PC-3 (cell line): Measurements from ENCODE around the gene MIPOL1.

Experiments used
- EZH2 ChIP-seq: fragments of 300-600 bp; sonication (generic); IDR thresholded peaks from one replicate; pipeline ENCODE4 v1.6.1; 2017; ENCODE audit warnings: antibody characterized with exemption, mild to moderate bottlenecking, low read length; ENCODE audit not compliant: unreplicated experiment
- EZH2phosphoT487 ChIP-seq: fragments of 300-600 bp; sonication (generic); IDR thresholded peaks from 2 replicates; pipeline ENCODE4 v1.6.1; 2018; ENCODE audit warnings: mild to moderate bottlenecking, antibody characterized with exemption, low read length, borderline replicate concordance
- TF ChIP-seq, protein P1 (sequence below): fragments of 300-600 bp; sonication (generic); conservative IDR thresholded peaks from 2 replicates; pipeline ENCODE4 v1.5.1; 2017; ENCODE audit warnings: antibody characterized with exemption, low read depth, mild to moderate bottlenecking, low read length

DNA sequence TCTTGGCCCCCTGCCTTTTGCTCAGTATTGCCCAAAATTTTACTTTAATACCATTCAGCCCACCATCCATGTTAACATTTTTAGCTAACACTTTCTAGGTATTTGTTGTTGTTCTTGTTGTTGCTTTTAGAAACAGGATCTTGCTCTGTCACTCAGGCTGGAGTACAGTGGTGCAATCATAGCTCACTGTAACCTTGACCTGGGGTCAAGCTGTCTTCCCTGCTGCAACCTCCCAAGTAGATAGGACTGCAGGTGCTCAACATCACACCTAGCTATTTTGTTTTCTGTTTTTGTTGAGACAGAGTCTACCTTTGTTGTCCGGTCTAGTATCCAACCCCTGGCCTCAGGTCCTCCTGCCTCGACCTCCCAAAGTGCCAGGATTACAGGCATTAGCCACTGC is 4.0 kb downstream of the MIPOL1 start:
- TF ChIP-seq, protein P1, sequence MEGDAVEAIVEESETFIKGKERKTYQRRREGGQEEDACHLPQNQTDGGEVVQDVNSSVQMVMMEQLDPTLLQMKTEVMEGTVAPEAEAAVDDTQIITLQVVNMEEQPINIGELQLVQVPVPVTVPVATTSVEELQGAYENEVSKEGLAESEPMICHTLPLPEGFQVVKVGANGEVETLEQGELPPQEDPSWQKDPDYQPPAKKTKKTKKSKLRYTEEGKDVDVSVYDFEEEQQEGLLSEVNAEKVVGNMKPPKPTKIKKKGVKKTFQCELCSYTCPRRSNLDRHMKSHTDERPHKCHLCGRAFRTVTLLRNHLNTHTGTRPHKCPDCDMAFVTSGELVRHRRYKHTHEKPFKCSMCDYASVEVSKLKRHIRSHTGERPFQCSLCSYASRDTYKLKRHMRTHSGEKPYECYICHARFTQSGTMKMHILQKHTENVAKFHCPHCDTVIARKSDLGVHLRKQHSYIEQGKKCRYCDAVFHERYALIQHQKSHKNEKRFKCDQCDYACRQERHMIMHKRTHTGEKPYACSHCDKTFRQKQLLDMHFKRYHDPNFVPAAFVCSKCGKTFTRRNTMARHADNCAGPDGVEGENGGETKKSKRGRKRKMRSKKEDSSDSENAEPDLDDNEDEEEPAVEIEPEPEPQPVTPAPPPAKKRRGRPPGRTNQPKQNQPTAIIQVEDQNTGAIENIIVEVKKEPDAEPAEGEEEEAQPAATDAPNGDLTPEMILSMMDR = no peak
- no peak for TF ChIP-seq EZH2
- TF ChIP-seq EZH2phosphoT487 = no peak
